Measurements from ENCODE around the gene CRAT.

- TF ChIP-seq CTCF (IDR thresholded peaks at IDR 0.05) (no peak), POLR2A (IDR thresholded peaks at IDR 0.05) (no peak)
These were observed 34.0 kb downstream of the CRAT start for GRCh38 chr9:129076640-129077037.

Data from Peyer's patch (tissue), 4 donors.